GM18868 (cell line): ENCODE results near the gene E2F8.

Source experiments
- ATAC-seq: cut with Tn5 transposase; IDR thresholded peaks from one replicate; pipeline ENCODE4 v1.9.1; 2021; ENCODE audit warnings: mild to moderate bottlenecking, moderate library complexity; ENCODE audit not compliant: unreplicated experiment

E2F8 gene

GRCh38 chr11:19252394-19253152, 11.8 kb upstream of the E2F8 start:
- no peak for ATAC-seq

- ATAC-seq, result no peak
These were observed 10.8 kb upstream of the E2F8 start for GRCh38 chr11:19251577-19251976.

- ATAC-seq, result no peak
These were observed 6.1 kb upstream of the E2F8 start for GRCh38 chr11:19246816-19247215.

GRCh38 chr11:19245351-19245750, 4.6 kb upstream of the E2F8 start:
- ATAC-seq, result no peak

- no peak for ATAC-seq
These were observed 3.9 kb upstream of the E2F8 start for GRCh38 chr11:19244621-19245020.

- no peak for ATAC-seq
These were observed 3.3 kb upstream of the E2F8 start for GRCh38 chr11:19244084-19244483.

- ATAC-seq, result no peak
These were observed 2.9 kb upstream of the E2F8 start for GRCh38 chr11:19243613-19244012.

GRCh38 chr11:19243143-19243542, 2.4 kb upstream of the E2F8 start:
- ATAC-seq, result no peak

- no peak for ATAC-seq
These were observed 1.6 kb upstream of the E2F8 start for GRCh38 chr11:19242179-19242932.

GRCh38 chr11:19241260-19242178, 774 bp upstream of the E2F8 start:
- ATAC-seq, result peak; percentile 29

GRCh38 chr11:19239039-19239438, 1.7 kb downstream of the E2F8 start:
- no peak for ATAC-seq

- ATAC-seq, result no peak
These were observed 2.9 kb downstream of the E2F8 start for GRCh38 chr11:19237813-19238212.

- no peak for ATAC-seq
These were observed 3.4 kb downstream of the E2F8 start for GRCh38 chr11:19237381-19237780.

- ATAC-seq, result no peak
These were observed 6.4 kb downstream of the E2F8 start for GRCh38 chr11:19234231-19234817.

GRCh38 chr11:19232910-19233503, 7.7 kb downstream of the E2F8 start:
- no peak for ATAC-seq

GRCh38 chr11:19229671-19230070, 11.1 kb downstream of the E2F8 start:
- no peak for ATAC-seq

- no peak for ATAC-seq
These were observed 11.8 kb downstream of the E2F8 start for GRCh38 chr11:19228968-19229367.

- no peak for ATAC-seq
These were observed 14.2 kb downstream of the E2F8 start for GRCh38 chr11:19226378-19227195.

- no peak for ATAC-seq
These were observed 15.2 kb downstream of the E2F8 start for GRCh38 chr11:19225581-19225980.

GRCh38 chr11:19225123-19225522, 15.6 kb downstream of the E2F8 start:
- no peak for ATAC-seq
